ENCODE data around the gene MATCAP1. TPM values are rescaled to one million over a fixed set of nuclear protein-coding genes. Genes with fewer than 3 reads are reported as not detected.
A peak's percentile ranks its signal among the peaks of the same experiment; 100 is the strongest.

MATCAP1 gene
- total and polyA plus RNA-seq, 2 donors from 2014 or later: 15.5 to 38.8 TPM

DNA sequence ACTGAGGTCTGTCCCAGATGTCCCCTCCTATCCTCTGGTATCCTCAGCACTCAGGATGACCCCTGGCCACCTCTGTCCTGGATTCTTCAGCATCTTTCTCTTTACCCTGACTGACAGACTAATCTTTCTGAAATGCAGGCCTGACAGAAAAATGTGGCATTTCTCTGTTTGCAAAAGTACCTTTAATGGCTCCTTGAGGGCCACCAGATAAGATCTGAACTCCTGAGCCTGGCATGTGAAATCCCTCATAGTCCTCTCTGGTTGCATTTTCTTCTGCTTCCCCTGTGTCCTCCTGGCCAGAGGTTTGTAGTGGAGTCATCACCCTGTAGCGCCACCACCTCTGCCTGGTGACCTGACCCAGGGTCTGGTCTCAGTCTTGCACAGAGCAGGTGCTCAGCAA lies 13.1 kb upstream of the MATCAP1 start:
- H3K4me1 ChIP-seq (ENCODE audit: control insufficient read depth in 2 of 3, insufficient read depth in 2 of 3, low read depth in 1 of 3, low read length in 3 of 3): peaks cover 0 to 43% (median 35%) of the 10 kb centered on the region in 3 donors
- no peak overlapping the region for H3K9ac ChIP-seq (ENCODE audit: low read length in 3 of 3)
- H3K27me3 ChIP-seq (ENCODE audit: control insufficient read depth, insufficient read depth, low read length): no peaks in the 10 kb centered on the region
- H3K4me3 ChIP-seq (ENCODE audit: low read length in 3 of 3): no peak overlapping the region
- no peaks in the 10 kb centered on the region for H3K9me3 ChIP-seq (ENCODE audit: control insufficient read depth in 2 of 3, insufficient read depth in 1 of 3, low read length in 3 of 3)
- DNase-seq (no peak), FAIRE-seq (no peak)
- intact Hi-C loops (cut with DNase I): no loop called here
- peak overlapping the region; percentile 16 to 23 for H3K27ac ChIP-seq (ENCODE audit: low read depth in 2 of 2, low read length in 2 of 2)
- peaks cover 7 to 52% (median 30%) of the 10 kb centered on the region in 3 donors for H3K36me3 ChIP-seq (ENCODE audit: control insufficient read depth in 2 of 3, insufficient read depth in 3 of 3, low read length in 3 of 3)
- TF ChIP-seq, protein P1, sequence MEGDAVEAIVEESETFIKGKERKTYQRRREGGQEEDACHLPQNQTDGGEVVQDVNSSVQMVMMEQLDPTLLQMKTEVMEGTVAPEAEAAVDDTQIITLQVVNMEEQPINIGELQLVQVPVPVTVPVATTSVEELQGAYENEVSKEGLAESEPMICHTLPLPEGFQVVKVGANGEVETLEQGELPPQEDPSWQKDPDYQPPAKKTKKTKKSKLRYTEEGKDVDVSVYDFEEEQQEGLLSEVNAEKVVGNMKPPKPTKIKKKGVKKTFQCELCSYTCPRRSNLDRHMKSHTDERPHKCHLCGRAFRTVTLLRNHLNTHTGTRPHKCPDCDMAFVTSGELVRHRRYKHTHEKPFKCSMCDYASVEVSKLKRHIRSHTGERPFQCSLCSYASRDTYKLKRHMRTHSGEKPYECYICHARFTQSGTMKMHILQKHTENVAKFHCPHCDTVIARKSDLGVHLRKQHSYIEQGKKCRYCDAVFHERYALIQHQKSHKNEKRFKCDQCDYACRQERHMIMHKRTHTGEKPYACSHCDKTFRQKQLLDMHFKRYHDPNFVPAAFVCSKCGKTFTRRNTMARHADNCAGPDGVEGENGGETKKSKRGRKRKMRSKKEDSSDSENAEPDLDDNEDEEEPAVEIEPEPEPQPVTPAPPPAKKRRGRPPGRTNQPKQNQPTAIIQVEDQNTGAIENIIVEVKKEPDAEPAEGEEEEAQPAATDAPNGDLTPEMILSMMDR (IDR thresholded peaks at IDR 0.05; ENCODE audit: borderline replicate concordance, extremely low read depth, insufficient read depth): no peak

DNA sequence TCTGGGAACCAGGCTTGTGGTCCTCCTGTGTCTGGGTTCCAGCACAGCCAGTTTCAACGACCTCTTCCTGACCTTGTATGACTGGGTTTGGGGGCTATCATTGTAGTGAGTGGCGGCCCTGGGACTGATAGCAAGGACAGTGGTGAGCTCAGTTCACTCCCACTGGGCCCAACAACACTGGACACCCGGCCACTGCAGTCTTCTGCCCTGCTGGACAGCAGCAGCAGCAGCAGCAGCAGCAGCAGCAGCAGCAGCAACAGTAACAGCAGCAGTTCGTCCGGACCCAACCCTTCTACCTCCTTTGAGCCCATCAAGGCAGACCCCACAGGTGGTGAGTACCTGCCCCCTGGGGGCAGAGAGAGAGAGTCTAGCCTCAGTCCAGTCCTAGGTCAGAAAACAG lies 11.9 kb upstream of the MATCAP1 start:
- TF ChIP-seq, protein P1 (IDR thresholded peaks at IDR 0.05; ENCODE audit: borderline replicate concordance, extremely low read depth, insufficient read depth): no peak
- no peak overlapping the region for H3K4me3 ChIP-seq (ENCODE audit: low read length in 3 of 3)
- peaks cover 0 to 49% (median 35%) of the 10 kb centered on the region in 3 donors for H3K4me1 ChIP-seq (ENCODE audit: control insufficient read depth in 2 of 3, insufficient read depth in 2 of 3, low read depth in 1 of 3, low read length in 3 of 3)
- no peak for DNase-seq
- peaks cover 7 to 48% (median 26%) of the 10 kb centered on the region in 3 donors for H3K36me3 ChIP-seq (ENCODE audit: control insufficient read depth in 2 of 3, insufficient read depth in 3 of 3, low read length in 3 of 3)
- H3K27ac ChIP-seq (ENCODE audit: low read depth in 2 of 2, low read length in 2 of 2): no peak overlapping the region
- H3K9ac ChIP-seq (ENCODE audit: low read length in 3 of 3): no peak overlapping the region
- FAIRE-seq: no peak
- no peaks in the 10 kb centered on the region for H3K9me3 ChIP-seq (ENCODE audit: control insufficient read depth in 2 of 3, insufficient read depth in 1 of 3, low read length in 3 of 3)
- H3K27me3 ChIP-seq (ENCODE audit: control insufficient read depth, insufficient read depth, low read length): no peaks in the 10 kb centered on the region
- intact Hi-C loops (cut with DNase I): no loop called here

DNA sequence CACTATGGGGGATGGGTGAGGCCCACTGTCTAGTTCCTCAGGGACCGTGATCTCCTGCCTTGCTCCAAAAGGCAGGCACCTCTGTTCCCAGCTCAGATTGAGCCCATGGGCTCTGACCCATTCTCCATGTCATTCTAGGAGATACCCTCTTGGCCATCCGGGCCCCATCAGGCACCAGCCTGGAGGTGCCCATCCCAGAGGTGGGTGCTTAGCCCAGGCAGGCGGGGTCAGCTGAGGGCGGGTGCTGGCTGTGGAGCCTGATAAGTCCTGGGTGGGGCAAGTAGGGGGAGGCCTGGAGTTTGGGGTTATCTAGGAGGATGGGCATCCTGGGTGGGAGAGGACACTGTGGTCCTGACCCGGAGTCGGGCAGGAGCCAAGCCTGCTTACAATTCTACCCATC lies 10.5 kb upstream of the MATCAP1 start:
- FAIRE-seq (no peak), DNase-seq (no peak)
- Histone ChIP-seq H3K9ac (ENCODE audit: low read length in 3 of 3) (no peak overlapping the region), H3K27ac (ENCODE audit: low read depth in 2 of 2, low read length in 2 of 2) (no peak overlapping the region), H3K36me3 (ENCODE audit: control insufficient read depth in 2 of 3, insufficient read depth in 3 of 3, low read length in 3 of 3) (peaks cover 7 to 48% (median 26%) of the 10 kb centered on the region in 3 donors), H3K4me3 (ENCODE audit: low read length in 3 of 3) (no peak overlapping the region), H3K9me3 (ENCODE audit: control insufficient read depth in 2 of 3, insufficient read depth in 1 of 3, low read length in 3 of 3) (no peaks in the 10 kb centered on the region), H3K4me1 (ENCODE audit: control insufficient read depth in 2 of 3, insufficient read depth in 2 of 3, low read depth in 1 of 3, low read length in 3 of 3) (peaks cover 0 to 49% (median 35%) of the 10 kb centered on the region in 3 donors), H3K27me3 (ENCODE audit: control insufficient read depth, insufficient read depth, low read length) (no peaks in the 10 kb centered on the region)
- TF ChIP-seq, protein P1 (IDR thresholded peaks at IDR 0.05; ENCODE audit: borderline replicate concordance, extremely low read depth, insufficient read depth): no peak
- intact Hi-C loops (cut with DNase I): no loop called here

DNA sequence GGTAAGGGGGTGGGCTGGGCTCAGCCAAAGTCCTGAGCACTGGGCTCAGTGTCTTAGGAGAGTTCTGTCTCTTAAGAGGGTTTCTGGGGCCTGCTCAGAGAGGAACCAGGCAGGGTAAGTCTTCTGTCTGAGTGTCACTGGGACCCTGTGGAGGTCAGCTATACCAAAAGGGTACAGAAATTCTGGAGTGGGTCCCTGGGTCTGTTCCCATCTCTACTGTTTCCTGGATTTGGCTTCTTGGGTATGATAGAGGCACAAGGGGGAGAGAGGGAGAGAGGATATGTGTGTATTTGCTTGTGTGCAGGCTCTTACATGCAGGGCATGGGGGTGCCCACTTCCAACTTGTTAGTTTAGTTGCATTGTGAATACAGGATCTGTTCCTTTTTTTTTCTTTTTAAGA lies 9.8 kb upstream of the MATCAP1 start:
- Histone ChIP-seq H3K36me3 (ENCODE audit: control insufficient read depth in 2 of 3, insufficient read depth in 3 of 3, low read length in 3 of 3) (peaks cover 7 to 48% (median 26%) of the 10 kb centered on the region in 3 donors), H3K27me3 (ENCODE audit: control insufficient read depth, insufficient read depth, low read length) (no peaks in the 10 kb centered on the region), H3K9ac (ENCODE audit: low read length in 3 of 3) (peak overlapping the region in 1 of 3 donors; percentile 99), H3K4me1 (ENCODE audit: control insufficient read depth in 2 of 3, insufficient read depth in 2 of 3, low read depth in 1 of 3, low read length in 3 of 3) (peaks cover 0 to 49% (median 34%) of the 10 kb centered on the region in 3 donors), H3K4me3 (ENCODE audit: low read length in 3 of 3) (peak overlapping the region in 1 of 3 donors; percentile 99), H3K9me3 (ENCODE audit: control insufficient read depth in 2 of 3, insufficient read depth in 1 of 3, low read length in 3 of 3) (no peaks in the 10 kb centered on the region), H3K27ac (ENCODE audit: low read depth in 2 of 2, low read length in 2 of 2) (no peak overlapping the region)
- TF ChIP-seq, protein P1 (IDR thresholded peaks at IDR 0.05; ENCODE audit: borderline replicate concordance, extremely low read depth, insufficient read depth): no peak
- FAIRE-seq (no peak), DNase-seq (no peak)
- intact Hi-C loops (cut with DNase I): no loop called here
